PC-3 (cell line): ENCODE measurements around the gene SCPEP1. TPM values are rescaled to one million over a fixed set of nuclear protein-coding genes. Genes with fewer than 3 reads are reported as not detected.
A peak's percentile ranks its signal among the peaks of the same experiment; 100 is the strongest.

Source experiments
- ATAC-seq: fragments of 200-7000 bp; cut with Tn5 transposase; 2 replicates; pipeline ENCODE4 v1.9.1; 2020; ENCODE audit warnings: mild to moderate bottlenecking, moderate library complexity
- BruUV-seq: library from RNA; stranded (reverse); fragments of 400-500 nt; replicated peaks from 2 replicates; lab custom pipeline; 2021; lab: Mats Ljungman, UMichigan
- CTCF ChIA-PET: fragments of 300-600 bp; sonication (Branson Sonifier 250); formaldehyde crosslinking; loops from one replicate; lab custom pipeline; 2022; ENCODE audit warnings: antibody characterized with exemption; lab: Charles Lee
- POLR2A ChIA-PET: fragments of 300-600 bp; sonication (Branson Sonifier 250); formaldehyde crosslinking; loops from one replicate; lab custom pipeline; 2022; ENCODE audit warnings: antibody characterized with exemption; ENCODE audit not compliant: unreplicated experiment; lab: Charles Lee
- DNase-seq: peaks from one replicate; pipeline ENCODE4 v3.0.0-alpha.2; 2015
- H2AFZ ChIP-seq: fragments of 300-600 bp; sonication (generic); 2 replicates; pipeline ENCODE4 v1.6.0; 2016; ENCODE audit warnings: antibody characterized with exemption, low read length
- H3F3A ChIP-seq: fragments of 300-600 bp; sonication (generic); one replicate; pipeline ENCODE4 v1.6.0; 2017; ENCODE audit warnings: antibody characterized with exemption, low read length, control low read depth, mild to moderate bottlenecking; ENCODE audit not compliant: unreplicated experiment
- H3K27ac ChIP-seq: fragments of 300-600 bp; sonication (generic); 2 replicates; pipeline ENCODE4 v1.5.1; 2016; ENCODE audit warnings: mild to moderate bottlenecking, low read length
- H3K27me3 ChIP-seq: fragments of 300-600 bp; sonication (generic); 2 replicates; pipeline ENCODE4 v1.6.1; 2016; ENCODE audit warnings: low read length, mixed read lengths
- H3K36me3 ChIP-seq: fragments of 300-600 bp; sonication (generic); 2 replicates; pipeline ENCODE4 v1.6.1; 2016; ENCODE audit warnings: low read depth, mixed run types, low read length, mixed read lengths
- H3K4me1 ChIP-seq: fragments of 300-600 bp; sonication (generic); 2 replicates; pipeline ENCODE4 v1.5.1; 2016; ENCODE audit warnings: low read length; ENCODE audit not compliant: insufficient read depth
- H3K4me2 ChIP-seq: fragments of 300-600 bp; sonication (generic); 2 replicates; pipeline ENCODE4 v1.6.0; 2016; ENCODE audit warnings: low read length
- H3K4me3 ChIP-seq: fragments of 300-600 bp; sonication (generic); 2 replicates; pipeline ENCODE4 v1.5.1; 2016; ENCODE audit warnings: mild to moderate bottlenecking, low read length, mixed read lengths
- H3K79me2 ChIP-seq: fragments of 300-600 bp; sonication (generic); 2 replicates; pipeline ENCODE4 v1.6.1; 2017; ENCODE audit warnings: low read length, mixed read lengths
- H3K9ac ChIP-seq: fragments of 300-600 bp; sonication (generic); 2 replicates; pipeline ENCODE4 v1.6.0; 2016; ENCODE audit warnings: mild to moderate bottlenecking, low read length
- H3K9me2 ChIP-seq: fragments of 300-600 bp; sonication (generic); replicated peaks from 2 replicates; pipeline ENCODE4 v1.6.1; 2016; ENCODE audit warnings: mixed run types, low read length, mixed read lengths
- H3K9me3 ChIP-seq: fragments of 300-600 bp; sonication (generic); 2 replicates; pipeline ENCODE4 v1.6.1; 2016; ENCODE audit warnings: low read length, mixed read lengths
- H4K20me1 ChIP-seq: fragments of 300-600 bp; sonication (generic); 2 replicates; pipeline ENCODE4 v1.6.1; 2016; ENCODE audit warnings: low read length, mixed read lengths
- EZH2 ChIP-seq: fragments of 300-600 bp; sonication (generic); IDR thresholded peaks from one replicate; pipeline ENCODE4 v1.6.1; 2017; ENCODE audit warnings: antibody characterized with exemption, mild to moderate bottlenecking, low read length; ENCODE audit not compliant: unreplicated experiment
- EZH2phosphoT487 ChIP-seq: fragments of 300-600 bp; sonication (generic); IDR thresholded peaks from 2 replicates; pipeline ENCODE4 v1.6.1; 2018; ENCODE audit warnings: mild to moderate bottlenecking, antibody characterized with exemption, low read length, borderline replicate concordance
- intact Hi-C: fragments of 100-400 bp; cut with micrococcal nuclease; formaldehyde crosslinking; loops from 2 replicates; pipeline ENCODE4 v1.9.0; 2023
- total RNA-seq: library from RNA; depleted of rRNA; stranded (reverse); fragments of >200 nt; gene quantifications from 2 replicates; pipeline ENCODE4 v1.2.3, GENCODE V29; 2014
- TF ChIP-seq, protein P1 (sequence below): fragments of 300-600 bp; sonication (generic); conservative IDR thresholded peaks from 2 replicates; pipeline ENCODE4 v1.5.1; 2017; ENCODE audit warnings: antibody characterized with exemption, low read depth, mild to moderate bottlenecking, low read length

SCPEP1 gene
- total RNA-seq, 1 experiment from 2014 or later: 73.3 TPM

- Histone ChIP-seq H2AFZ (no peak overlapping the region), H3K9ac (no peak overlapping the region), H3K4me1 (peaks cover 16% of the 10 kb centered on the region), H3F3A (no peaks in the 10 kb centered on the region), H3K4me3 (no peak overlapping the region), H4K20me1 (no peaks in the 10 kb centered on the region), H3K79me2 (no peaks in the 10 kb centered on the region), H3K9me2 (no peaks in the 10 kb centered on the region), H3K36me3 (peaks cover 69% of the 10 kb centered on the region), H3K9me3 (no peaks in the 10 kb centered on the region), H3K4me2 (no peak overlapping the region), H3K27me3 (no peaks in the 10 kb centered on the region), H3K27ac (no peak overlapping the region)
- intact Hi-C loops: loop anchor here (1.0 to 5.0 kb wide), 4 partner anchors 26 to 121 kb away; partner anchors contain the start of genes DGKE and TRIM25
- POLR2A ChIA-PET: no interaction called here
- BruUV-seq: no TSS peak
- ATAC-seq (peak; percentile 73), DNase-seq (peak; percentile 93)
- CTCF ChIA-PET: interaction anchor here (1.0 kb wide), 1 partner anchor 120 kb away, joined by 8 read pairs; no protein-coding TSS in a partner anchor
- TF ChIP-seq EZH2phosphoT487: no peak
- TF ChIP-seq, protein P1, sequence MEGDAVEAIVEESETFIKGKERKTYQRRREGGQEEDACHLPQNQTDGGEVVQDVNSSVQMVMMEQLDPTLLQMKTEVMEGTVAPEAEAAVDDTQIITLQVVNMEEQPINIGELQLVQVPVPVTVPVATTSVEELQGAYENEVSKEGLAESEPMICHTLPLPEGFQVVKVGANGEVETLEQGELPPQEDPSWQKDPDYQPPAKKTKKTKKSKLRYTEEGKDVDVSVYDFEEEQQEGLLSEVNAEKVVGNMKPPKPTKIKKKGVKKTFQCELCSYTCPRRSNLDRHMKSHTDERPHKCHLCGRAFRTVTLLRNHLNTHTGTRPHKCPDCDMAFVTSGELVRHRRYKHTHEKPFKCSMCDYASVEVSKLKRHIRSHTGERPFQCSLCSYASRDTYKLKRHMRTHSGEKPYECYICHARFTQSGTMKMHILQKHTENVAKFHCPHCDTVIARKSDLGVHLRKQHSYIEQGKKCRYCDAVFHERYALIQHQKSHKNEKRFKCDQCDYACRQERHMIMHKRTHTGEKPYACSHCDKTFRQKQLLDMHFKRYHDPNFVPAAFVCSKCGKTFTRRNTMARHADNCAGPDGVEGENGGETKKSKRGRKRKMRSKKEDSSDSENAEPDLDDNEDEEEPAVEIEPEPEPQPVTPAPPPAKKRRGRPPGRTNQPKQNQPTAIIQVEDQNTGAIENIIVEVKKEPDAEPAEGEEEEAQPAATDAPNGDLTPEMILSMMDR: peak; percentile 94
Measured at GRCh38 chr17:56939869-56940484, 38.0 kb upstream of the SCPEP1 start.

DNA sequence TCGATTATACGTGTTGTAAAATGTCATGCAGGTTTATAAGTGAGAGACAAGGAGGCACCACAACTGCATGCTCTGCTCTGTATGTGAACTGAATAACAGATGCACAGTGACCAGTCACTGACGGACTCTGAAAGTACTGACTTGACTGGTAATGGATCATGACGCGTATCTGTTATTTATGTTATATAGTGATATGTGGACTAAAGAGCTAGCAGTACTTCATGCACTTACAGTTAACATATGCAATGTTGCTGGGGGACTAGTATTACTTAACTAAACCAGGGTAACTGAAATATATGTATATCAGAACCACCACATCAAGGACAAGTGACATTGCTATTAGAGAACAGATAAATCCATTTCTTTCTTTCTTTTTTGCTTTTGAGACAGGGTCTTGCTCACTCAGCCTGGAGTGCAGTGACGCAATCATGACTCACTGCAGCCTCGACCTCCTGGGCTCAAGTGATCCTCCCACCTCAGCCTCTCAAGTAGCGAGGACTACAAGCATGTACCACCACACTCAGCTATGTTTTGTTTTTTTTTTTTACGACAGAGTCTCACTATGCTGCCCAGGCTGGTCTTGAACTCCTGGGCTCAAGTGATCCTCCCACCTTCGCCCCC lies 34.3 kb upstream of the SCPEP1 start:
- Histone ChIP-seq H4K20me1 (no peaks in the 10 kb centered on the region), H3K27ac (no peak overlapping the region), H3K9me2 (no peaks in the 10 kb centered on the region), H3K9me3 (no peaks in the 10 kb centered on the region), H3K79me2 (no peaks in the 10 kb centered on the region), H2AFZ (no peak overlapping the region), H3K27me3 (no peaks in the 10 kb centered on the region), H3K4me1 (peaks cover 3% of the 10 kb centered on the region), H3F3A (no peaks in the 10 kb centered on the region), H3K4me2 (no peak overlapping the region), H3K36me3 (peaks cover 63% of the 10 kb centered on the region), H3K4me3 (no peak overlapping the region), H3K9ac (no peak overlapping the region)
- CTCF ChIA-PET: no interaction called here
- no peak for ATAC-seq
- no TSS peak for BruUV-seq
- DNase-seq: no peak
- POLR2A ChIA-PET: no interaction called here
- intact Hi-C loops: loop anchor here (5.0 kb wide), 1 partner anchor 41 kb away; no protein-coding TSS in a partner anchor
- TF ChIP-seq, protein P1: no peak
- TF ChIP-seq EZH2 (no peak), EZH2phosphoT487 (no peak)

GRCh38 chr17:56945938-56946505 lies 31.9 kb upstream of the SCPEP1 start:
- Histone ChIP-seq H3K9me3 (no peaks in the 10 kb centered on the region), H3K9ac (no peak overlapping the region), H3K27ac (no peak overlapping the region), H2AFZ (no peak overlapping the region), H4K20me1 (no peaks in the 10 kb centered on the region), H3K79me2 (peaks cover under 1% of the 10 kb centered on the region; the same call in 1 of the 2 replicates), H3F3A (no peaks in the 10 kb centered on the region), H3K27me3 (no peaks in the 10 kb centered on the region), H3K36me3 (peaks cover 64% of the 10 kb centered on the region), H3K4me1 (no peaks in the 10 kb centered on the region), H3K4me3 (no peak overlapping the region), H3K9me2 (no peaks in the 10 kb centered on the region), H3K4me2 (no peak overlapping the region)
- ChIA-PET CTCF (no interaction called here), POLR2A (interaction anchor here (0.6 kb wide), 1 partner anchor 1685 kb away, joined by 3 read pairs; no protein-coding TSS in a partner anchor)
- BruUV-seq: no TSS peak
- TF ChIP-seq, protein P1: no peak
- no peak for TF ChIP-seq EZH2
- no peak for TF ChIP-seq EZH2phosphoT487
- DNase-seq (no peak), ATAC-seq (no peak)
- intact Hi-C loops: no loop called here
